Left lung (tissue), 10 donors: Measurements from ENCODE around the gene TUBGCP5. TPM values are rescaled to one million over a fixed set of nuclear protein-coding genes. Genes with fewer than 3 reads are reported as not detected.

Source experiments
- ATAC-seq: fragments of 200-7000 bp; cut with Tn5 transposase; one replicate; pipeline ENCODE4 v1.9.1; 2020; ENCODE audit warnings: moderate library complexity
- DNase-seq, 4 donors: peaks; one replicate each; pipeline ENCODE4 v3.0.0-alpha.2; 2013 to 2020
- H3K27ac ChIP-seq, 2 donors: fragments of 200-600 bp; sonication (generic) in 1 of 2; one replicate each; pipeline versions ENCODE4 v1.5.0 to v1.8.0; 2020 to 2021
- H3K27me3 ChIP-seq, 2 donors: fragments of 200-600 bp; sonication (generic) in 1 of 2; one replicate each; pipeline versions ENCODE4 v1.5.0 to v1.8.0; 2020 to 2021
- H3K36me3 ChIP-seq, 2 donors: fragments of 200-600 bp; sonication (generic) in 1 of 2; one replicate each; pipeline versions ENCODE4 v1.5.0 to v1.8.0; 2020 to 2021
- H3K4me1 ChIP-seq, 2 donors: fragments of 200-600 bp; one replicate each; pipeline ENCODE4 v1.8.0; 2021
- H3K4me3 ChIP-seq, 2 donors: fragments of 200-600 bp; sonication (generic) in 1 of 2; one replicate each; pipeline versions ENCODE4 v1.5.0 to v1.8.0; 2020 to 2021; ENCODE audit warnings: mild to moderate bottlenecking in 1 of 2
- H3K9me3 ChIP-seq, 2 donors: fragments of 200-600 bp; sonication (generic) in 1 of 2; one replicate each; pipeline versions ENCODE4 v1.5.0 to v1.8.0; 2020 to 2021
- intact Hi-C, 2 donors: fragments of 100-400 bp; cut with DNase I; formaldehyde crosslinking; loops; one replicate each; pipeline versions ENCODE4 v1.11.2 to v1.14.2; 2022
- polyA plus RNA-seq, 6 donors: library from polyadenylated mRNA; unstranded; fragments of 120-200 nt; gene quantifications; one replicate each; pipeline ENCODE4 v1.2.1, GENCODE V29; 2013; ENCODE audit not compliant: insufficient read length in 6 of 6
- total RNA-seq, 2 donors: library from RNA; stranded (reverse); fragmentation: NEBNext Ultra II Directional; extraction: Animal tissue kit (Norgen Biotek cat#: 25700); gene quantifications; one replicate each; pipeline ENCODE4 v1.2.1, GENCODE V29; 2021
- TF ChIP-seq, protein P1 (sequence below), 2 donors: fragments of 200-600 bp; sonication (generic) in 1 of 2; IDR thresholded peaks; one replicate each; pipeline versions ENCODE4 v1.5.0 to v1.8.0; 2021; ENCODE audit warnings: antibody characterized with exemption in 2 of 2
- donor health status: DM: no; HTN: yes; CAD: no.
- donor health status: DM: no; HTN: no; CAD: no.

The TUBGCP5 gene
- total and polyA plus RNA-seq, 8 donors: 13.1 to 41.4 (median 32.6) TPM

DNA sequence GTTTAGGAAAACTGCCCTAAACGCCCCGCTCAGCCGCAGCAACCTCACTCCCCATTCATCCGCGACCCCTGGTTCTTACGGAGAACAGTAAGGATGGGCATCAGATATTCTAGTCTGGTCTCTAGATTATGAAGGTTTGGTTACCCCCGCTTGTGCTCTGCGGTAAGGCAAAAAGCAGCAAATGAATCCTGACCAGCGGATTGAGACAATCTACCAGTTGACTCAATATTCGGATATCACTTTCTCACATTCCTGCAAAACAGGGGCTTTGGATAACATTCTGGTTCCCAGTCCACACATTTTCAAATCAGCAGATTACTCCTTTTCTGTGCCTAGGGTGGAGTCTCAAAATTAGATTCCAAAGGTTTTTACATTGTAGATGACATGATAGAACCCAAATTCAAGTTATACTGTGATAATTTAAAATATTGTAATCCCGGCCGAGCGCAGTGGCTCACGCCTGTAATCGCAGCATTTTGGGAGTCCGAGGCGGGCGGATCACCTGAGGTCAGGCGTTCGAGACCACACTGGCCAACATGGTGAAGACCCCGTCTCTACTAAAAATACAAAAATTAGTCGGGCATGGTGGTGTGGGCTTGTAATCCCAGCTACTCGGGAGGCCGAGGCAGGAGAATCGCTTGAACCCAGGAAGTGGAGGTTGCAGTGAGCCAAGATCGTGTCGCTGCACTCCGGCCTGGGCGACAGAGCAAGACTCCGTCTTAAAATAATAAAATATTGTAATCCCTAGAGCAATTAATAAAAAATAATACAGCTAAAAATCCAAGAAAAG lies 58.1 kb downstream of the TUBGCP5 start:
- Histone ChIP-seq H3K36me3 (no peaks in the 10 kb centered on the region), H3K27ac (peak overlapping the region; percentile 83 to 87), H3K27me3 (peaks cover 0 to 32% of the 10 kb centered on the region in 2 donors), H3K4me3 (peak overlapping the region; percentile 60 to 95), H3K4me1 (peaks cover 6 to 36% of the 10 kb centered on the region in 2 donors), H3K9me3 (no peaks in the 10 kb centered on the region)
- peak in 1 of 4 donors; percentile 40 for DNase-seq
- ATAC-seq: no peak
- intact Hi-C loops: no loop called here
- TF ChIP-seq, protein P1, sequence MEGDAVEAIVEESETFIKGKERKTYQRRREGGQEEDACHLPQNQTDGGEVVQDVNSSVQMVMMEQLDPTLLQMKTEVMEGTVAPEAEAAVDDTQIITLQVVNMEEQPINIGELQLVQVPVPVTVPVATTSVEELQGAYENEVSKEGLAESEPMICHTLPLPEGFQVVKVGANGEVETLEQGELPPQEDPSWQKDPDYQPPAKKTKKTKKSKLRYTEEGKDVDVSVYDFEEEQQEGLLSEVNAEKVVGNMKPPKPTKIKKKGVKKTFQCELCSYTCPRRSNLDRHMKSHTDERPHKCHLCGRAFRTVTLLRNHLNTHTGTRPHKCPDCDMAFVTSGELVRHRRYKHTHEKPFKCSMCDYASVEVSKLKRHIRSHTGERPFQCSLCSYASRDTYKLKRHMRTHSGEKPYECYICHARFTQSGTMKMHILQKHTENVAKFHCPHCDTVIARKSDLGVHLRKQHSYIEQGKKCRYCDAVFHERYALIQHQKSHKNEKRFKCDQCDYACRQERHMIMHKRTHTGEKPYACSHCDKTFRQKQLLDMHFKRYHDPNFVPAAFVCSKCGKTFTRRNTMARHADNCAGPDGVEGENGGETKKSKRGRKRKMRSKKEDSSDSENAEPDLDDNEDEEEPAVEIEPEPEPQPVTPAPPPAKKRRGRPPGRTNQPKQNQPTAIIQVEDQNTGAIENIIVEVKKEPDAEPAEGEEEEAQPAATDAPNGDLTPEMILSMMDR (IDR thresholded peaks at IDR 0.05): no peak

DNA sequence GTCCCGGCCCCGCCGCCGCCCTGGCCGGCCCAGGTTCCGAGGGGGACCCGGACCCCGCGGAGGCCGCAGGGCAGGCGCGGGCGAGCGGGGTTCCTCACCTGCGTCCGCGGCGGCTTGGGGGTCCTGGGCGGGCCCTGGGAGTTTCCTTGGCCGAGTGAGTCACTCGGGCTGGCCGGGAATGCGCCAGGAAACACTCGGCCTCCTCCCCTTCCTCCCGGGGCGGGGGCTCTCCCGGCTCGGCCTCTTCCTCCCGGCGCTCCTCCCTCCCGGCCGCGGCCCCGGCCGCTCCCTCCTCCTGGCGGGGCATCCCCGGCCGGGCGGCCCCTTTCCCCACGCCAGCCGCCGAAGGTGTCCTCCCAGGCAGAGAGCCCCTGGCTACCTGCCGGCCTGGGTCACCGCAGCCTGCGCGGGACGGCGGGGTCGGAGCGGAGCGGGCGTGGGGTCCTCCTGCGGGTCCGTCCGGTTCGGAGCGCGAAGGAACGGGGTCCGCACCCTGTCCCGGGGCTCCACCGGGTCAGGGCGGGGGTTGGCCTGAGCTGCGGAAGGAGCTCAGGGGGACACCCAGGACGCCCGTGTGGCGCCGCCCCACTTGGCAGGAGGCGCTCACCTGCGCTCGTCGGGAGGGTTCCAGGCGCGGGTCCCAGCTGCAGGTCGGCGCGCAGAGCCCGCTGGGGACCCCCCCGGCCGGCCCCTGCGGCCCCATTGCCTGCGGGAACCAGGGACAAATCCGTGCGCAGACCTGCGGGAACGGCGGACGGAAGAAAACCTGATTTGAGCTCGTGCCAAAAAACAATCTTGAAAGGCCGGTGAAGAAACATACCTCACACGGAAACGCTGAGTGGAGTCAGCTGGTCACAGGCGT lies 58.9 kb downstream of the TUBGCP5 start, which contains the start of gene CYFIP1:
Gene CYFIP1 (minus strand): TSS at position 180 of the 862 bp plus-strand sequence. CDS start 33,083 bp downstream, outside the sequence.
- H3K27ac ChIP-seq: peak within 1 kb of the TSS; percentile 83 to 87
- H3K4me1 ChIP-seq: peaks cover 6 to 44% of the 10 kb centered on the region in 2 donors
- DNase-seq (peak; percentile 76 to 95 (median 90)), ATAC-seq (peak; percentile 96)
- intact Hi-C loops: no loop called here
- no peaks in the 10 kb centered on the region for H3K9me3 ChIP-seq
- no peaks in the 10 kb centered on the region for H3K36me3 ChIP-seq
- TF ChIP-seq, protein P1 (IDR thresholded peaks at IDR 0.05): no peak
- peaks cover 0 to 32% of the 10 kb centered on the region in 2 donors for H3K27me3 ChIP-seq
- H3K4me3 ChIP-seq: peak within 1 kb of the TSS; percentile 60 to 95

DNA sequence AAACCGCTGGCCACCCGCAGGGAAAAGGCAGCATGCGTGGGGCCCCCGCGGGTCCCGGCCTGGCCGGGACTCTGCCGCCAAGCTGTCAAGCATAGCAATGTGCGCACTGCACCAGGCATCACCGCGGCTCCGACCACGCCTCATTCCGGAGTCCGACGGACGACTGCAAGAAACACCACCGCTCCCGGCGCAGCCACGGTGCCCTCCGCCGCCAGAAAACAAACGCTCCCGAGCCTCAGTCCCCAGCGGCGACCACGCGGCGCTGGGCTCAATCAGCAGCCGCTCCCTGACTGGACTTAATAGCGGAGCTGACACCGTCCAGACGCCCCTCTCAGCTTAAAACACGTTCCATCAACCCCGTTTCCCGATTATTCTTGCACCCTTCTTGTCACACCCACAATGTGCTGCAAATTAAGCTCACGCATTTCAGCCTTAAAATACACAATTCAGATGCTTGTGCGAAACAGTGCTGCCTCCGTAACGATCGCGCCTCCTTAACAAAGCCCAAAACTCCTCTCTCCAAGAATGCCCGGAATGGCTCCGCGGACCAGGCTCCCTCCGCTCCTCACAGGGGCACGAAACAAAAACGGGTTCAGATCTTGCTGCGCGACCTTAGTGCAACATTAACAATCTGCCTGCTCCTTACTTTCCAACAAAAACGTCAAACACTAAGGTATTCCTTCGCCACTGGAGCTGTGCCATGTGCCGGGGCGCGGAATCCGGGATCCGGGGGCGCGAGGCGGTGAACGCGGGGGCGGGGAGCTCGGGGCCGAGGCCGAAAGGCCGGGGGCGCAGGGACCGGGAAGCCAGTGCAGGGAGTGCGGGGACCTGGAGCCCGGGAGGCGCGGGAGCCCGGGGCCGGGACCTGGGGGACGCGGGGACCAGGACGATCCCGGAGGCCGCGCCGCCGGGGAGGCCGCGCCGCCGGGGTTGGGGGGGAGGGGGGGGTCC lies 59.9 kb downstream of the TUBGCP5 start:
- DNase-seq (peak; percentile 44 to 92 (median 58)), ATAC-seq (peak; percentile 68)
- Histone ChIP-seq H3K4me3 (peak overlapping the region; percentile 60 to 95), H3K4me1 (peaks cover 6 to 53% of the 10 kb centered on the region in 2 donors), H3K9me3 (no peaks in the 10 kb centered on the region), H3K27ac (peak overlapping the region; percentile 83 to 87), H3K36me3 (no peaks in the 10 kb centered on the region), H3K27me3 (peaks cover 0 to 32% of the 10 kb centered on the region in 2 donors)
- intact Hi-C loops: no loop called here
- TF ChIP-seq, protein P1 (IDR thresholded peaks at IDR 0.05): no peak

DNA sequence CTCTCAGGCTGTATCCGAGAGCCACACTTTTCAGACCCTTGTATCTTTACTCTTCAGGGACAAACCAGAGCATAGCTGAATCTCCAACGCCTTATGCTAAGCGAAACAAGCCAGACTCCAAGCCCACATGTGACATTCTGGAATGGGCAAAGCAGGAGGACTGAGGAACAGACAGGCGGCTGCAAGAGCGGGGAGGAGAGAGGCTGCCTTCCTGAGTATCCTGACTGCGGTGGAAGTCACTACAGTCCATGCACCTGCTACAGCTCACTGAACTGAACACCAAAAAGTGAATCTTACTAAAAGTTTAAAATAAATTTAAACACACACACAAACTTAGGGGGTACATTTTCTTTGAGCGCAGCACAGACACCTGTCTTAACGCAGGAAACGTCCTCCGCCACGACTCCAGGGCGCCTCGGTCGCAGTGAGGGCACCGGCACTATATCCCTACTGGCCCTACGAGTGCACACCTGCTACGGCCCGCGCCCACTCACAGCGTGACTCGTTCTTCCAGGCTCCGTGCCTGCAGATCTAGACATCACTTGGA lies 60.6 kb downstream of the TUBGCP5 start:
- Histone ChIP-seq H3K36me3 (no peaks in the 10 kb centered on the region), H3K27ac (peak overlapping the region in 1 of 2 donors; percentile 87), H3K9me3 (no peaks in the 10 kb centered on the region), H3K4me3 (peak overlapping the region; percentile 60 to 95), H3K27me3 (peaks cover 0 to 32% of the 10 kb centered on the region in 2 donors), H3K4me1 (peaks cover 6 to 60% of the 10 kb centered on the region in 2 donors)
- peak; percentile 18 for ATAC-seq
- DNase-seq: no peak
- TF ChIP-seq, protein P1 (IDR thresholded peaks at IDR 0.05): no peak
- intact Hi-C loops: no loop called here
